GM12801 (cell line): ENCODE results near the gene ACTBL2.

Experiments used
- CTCF ChIP-seq: IDR thresholded peaks from one replicate; pipeline ENCODE4 v1.5.1; 2011; ENCODE audit warnings: control low read depth; ENCODE audit not compliant: insufficient read length; ENCODE audit errors: extremely low read depth

Gene ACTBL2

GRCh38 chr5:57466544-57466943, 16.1 kb downstream of the ACTBL2 start:
- no peak for TF ChIP-seq CTCF

- TF ChIP-seq CTCF: no peak
Measured at GRCh38 chr5:57458443-57458842, 24.2 kb downstream of the ACTBL2 start.

- no peak for TF ChIP-seq CTCF
Measured at GRCh38 chr5:57456531-57457135, 26.0 kb downstream of the ACTBL2 start.

GRCh38 chr5:57455511-57456455, 26.8 kb downstream of the ACTBL2 start:
- no peak for TF ChIP-seq CTCF

GRCh38 chr5:57454896-57455295, 27.7 kb downstream of the ACTBL2 start:
- TF ChIP-seq CTCF: no peak

GRCh38 chr5:57453728-57454127, 28.9 kb downstream of the ACTBL2 start:
- no peak for TF ChIP-seq CTCF

GRCh38 chr5:57452885-57453284, 29.7 kb downstream of the ACTBL2 start:
- TF ChIP-seq CTCF: no peak
